ENCODE measurements around the gene NUP160.
"Not testable (repeated sequence)": the region's sequence is repeated elsewhere in the genome, so short reads cannot be mapped to it uniquely, and the experiment has no call there.

The NUP160 gene

GRCh38 chr11:47786373-47786772 lies 61.8 kb downstream of the NUP160 start:
- DNase-seq (ENCODE audit: low read depth), result no peak

DNA sequence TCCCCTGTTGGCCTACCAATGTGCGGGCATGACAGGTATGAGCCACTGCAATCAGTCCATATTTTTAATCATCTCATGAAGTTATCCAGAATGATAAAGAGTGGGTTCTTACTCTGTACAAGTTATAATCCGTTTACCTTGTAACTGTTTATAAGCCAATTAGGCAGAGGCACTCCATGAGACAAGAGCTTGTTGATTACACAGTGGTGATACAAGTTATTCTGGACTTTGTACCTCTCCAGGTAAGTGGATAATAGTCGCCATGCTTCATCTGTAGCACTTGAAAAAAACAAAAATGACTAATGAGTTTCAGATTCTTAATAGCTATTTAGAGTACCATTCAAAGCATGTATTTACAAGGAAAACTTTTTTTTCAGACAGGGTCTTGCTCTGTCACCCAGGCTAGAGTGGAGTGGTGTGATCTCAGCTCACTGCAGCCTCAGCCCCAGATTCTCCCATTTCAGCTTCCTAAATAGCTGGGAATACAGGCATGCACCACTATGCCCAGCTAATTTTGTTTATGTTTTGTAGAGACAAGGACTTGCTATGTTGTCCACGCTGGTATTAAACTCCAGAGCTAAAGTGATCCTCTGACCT lies 63.3 kb downstream of the NUP160 start:
- no peak for DNase-seq (ENCODE audit: low read depth)

- no peak for DNase-seq (ENCODE audit: low read depth)
Measured at GRCh38 chr11:47783087-47783610, 65.0 kb downstream of the NUP160 start.

- DNase-seq (ENCODE audit: low read depth), result no peak
Measured at GRCh38 chr11:47778878-47779483, 69.2 kb downstream of the NUP160 start.

DNA sequence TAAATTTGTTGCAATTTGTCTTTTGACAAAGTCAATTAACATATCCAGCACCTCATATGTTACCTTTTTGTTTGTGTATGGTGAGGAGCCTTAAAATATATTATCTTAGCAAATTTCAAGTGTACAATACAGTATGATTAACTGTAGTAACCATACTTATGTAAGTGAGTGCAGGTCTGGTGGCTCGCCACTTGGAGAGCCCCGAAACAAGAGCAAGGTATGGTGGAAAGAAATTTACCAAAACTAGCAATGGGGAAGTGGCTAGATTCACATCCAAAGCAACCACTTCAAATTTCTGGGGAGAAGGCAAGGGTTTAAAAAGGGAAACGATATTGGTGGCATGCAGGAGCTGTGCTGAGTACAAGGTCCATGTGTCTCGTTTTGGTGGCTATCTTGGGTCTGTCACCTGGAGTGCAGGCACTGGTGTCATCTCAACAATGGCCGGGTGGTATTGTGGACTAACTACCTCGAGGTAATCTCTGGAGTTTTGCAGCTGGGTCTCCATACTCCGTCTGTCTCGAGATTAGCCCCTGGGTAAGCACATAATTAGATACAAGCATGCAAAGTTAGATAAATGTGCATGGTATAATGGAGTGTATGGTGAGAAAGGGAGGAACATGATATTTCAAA lies 72.8 kb downstream of the NUP160 start:
- no peak for DNase-seq (ENCODE audit: low read depth)

- no peak for DNase-seq (ENCODE audit: low read depth)
Measured at GRCh38 chr11:47773882-47774281, 74.3 kb downstream of the NUP160 start.

DNA sequence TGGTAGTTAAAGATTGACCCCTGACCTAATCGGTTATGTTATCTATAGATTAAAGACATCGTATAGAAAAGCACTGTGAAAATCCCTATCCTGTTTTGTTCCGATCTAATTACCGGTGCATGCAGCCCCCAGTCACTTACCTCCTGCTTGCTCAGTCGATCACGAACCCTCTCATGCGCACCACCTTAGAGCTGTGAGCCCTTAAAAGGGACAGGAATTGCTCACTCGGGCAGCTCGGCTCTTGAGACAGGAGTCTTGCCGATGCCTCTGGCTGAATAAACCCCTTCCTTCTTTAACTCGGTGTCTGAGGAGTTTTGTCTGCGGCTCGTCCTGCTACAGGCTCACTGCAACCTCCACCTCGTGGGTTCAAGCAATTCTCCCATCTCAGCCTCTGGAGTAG lies 78.6 kb downstream of the NUP160 start:
- DNase-seq (ENCODE audit: low read depth), result not testable (repeated sequence)

DNA sequence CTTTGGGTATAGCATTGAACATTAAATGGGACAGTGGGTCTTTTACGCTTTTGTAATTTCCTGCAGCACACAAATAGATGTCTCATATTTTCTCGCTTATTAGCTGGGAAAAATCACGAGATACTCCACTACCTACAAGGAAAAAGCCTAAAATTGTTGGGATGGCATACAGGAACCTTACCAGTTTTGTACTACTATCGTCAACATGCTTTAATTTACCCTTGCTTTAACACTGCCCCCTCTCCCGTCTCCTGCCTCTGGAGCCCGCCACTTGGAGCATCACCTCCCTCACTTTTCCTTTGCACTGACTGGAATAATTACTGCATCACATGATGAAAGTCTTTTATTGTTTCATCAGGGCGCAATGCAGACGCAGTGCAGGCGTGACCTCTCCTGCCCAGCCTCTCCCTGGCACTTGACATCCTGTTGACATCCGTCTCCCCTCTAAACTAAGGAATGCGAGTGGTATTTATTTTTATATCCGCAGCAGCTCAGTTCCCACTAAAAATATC lies 80.0 kb downstream of the NUP160 start:
- no peak for DNase-seq (ENCODE audit: low read depth)

DNA sequence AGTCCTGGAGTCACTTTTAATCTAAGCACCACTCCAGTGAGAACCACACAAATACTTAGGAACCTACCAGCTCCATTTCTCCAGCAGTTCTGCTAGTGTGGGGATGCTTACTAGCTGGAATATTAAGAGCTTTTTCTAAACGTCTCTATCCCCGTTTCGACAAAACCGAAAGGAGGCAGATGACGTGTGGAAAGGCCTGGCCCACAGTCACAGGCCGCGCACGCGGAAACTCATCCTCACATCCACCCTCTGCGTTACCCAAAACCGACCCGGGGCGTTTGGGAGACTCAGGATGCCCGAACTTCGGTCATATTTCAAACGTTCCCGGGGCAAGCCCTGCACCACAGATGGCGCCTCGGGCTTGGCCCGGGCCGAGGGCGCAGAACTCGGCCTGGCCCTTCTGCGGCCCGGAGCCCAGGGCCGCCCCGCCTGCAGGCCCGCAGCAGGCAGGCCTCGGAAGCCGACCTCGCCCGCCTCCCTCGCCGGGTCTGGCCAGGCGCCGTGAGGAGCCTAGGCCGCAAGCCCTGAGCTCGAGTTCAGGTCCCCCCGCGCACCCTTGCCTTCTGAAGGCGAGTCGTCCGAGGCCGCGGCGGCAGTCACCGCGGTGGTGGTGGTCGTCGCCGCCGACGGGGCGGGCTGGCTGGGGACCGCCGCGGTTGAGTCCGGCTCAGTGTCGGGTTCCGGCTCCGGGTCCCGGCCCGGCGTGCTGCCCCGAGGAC lies 81.5 kb downstream of the NUP160 start:
- DNase-seq (ENCODE audit: low read depth), result peak; percentile 64

DNA sequence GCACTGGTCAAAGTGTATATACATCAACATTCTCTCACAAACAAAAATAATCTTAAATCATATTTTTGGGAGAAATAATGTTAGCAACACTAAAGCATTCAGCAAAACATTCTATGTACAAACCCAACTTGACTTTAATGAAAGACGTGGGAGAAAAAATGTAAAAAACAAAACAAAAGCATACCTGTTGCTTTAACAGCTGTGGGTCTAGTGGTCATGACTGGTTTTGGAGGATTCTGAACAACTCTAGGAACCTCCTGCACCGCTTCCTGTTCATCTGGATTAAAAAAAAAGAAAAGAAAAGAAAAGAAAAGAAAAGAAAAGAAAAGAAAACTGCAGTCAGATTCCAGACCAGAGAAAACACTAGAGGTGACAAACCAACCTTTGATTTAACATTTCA lies 83.1 kb downstream of the NUP160 start:
- DNase-seq (ENCODE audit: low read depth), result no peak

DNA sequence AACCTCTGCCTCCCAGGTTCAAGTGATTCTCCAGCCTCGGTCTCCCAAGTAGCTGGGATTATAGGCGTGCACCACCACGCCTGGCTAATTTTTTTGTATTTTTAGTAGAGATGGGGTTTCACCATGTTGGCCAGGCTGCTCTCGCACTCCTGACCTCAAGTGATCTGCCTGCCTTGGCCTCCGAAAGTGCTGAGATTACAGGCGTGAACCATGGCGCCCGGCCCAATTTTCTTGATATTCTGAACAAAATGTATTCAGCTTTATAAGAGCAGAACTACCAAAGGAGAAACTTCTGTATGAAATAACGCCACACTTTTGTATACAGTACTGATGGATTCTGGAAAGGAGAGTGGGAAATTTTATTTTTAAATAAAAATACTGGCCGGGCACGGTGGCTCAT lies 88.9 kb downstream of the NUP160 start:
- not testable (repeated sequence) for DNase-seq (ENCODE audit: low read depth)

- no peak for DNase-seq (ENCODE audit: low read depth)
Measured at GRCh38 chr11:47756208-47756607, 91.9 kb downstream of the NUP160 start.

DNA sequence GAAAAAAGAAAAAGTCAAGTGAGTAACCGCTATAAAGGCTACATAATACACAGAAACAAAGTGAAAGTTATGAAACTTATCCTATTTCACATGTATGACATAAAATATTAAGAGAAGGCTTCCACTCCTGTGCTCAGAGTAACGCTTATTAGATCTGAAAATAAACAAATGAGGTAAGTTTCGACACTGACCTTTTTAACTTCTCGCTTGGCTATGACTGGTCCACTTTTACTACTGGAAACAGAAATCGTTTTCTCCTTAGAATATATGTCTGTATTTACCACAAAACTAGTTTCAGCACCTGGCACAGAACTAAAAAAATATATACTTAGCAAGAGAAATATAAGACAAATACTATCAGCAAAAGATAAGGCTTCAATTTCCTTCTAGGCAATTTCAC lies 97.4 kb downstream of the NUP160 start:
- no peak for DNase-seq (ENCODE audit: low read depth)

DNA sequence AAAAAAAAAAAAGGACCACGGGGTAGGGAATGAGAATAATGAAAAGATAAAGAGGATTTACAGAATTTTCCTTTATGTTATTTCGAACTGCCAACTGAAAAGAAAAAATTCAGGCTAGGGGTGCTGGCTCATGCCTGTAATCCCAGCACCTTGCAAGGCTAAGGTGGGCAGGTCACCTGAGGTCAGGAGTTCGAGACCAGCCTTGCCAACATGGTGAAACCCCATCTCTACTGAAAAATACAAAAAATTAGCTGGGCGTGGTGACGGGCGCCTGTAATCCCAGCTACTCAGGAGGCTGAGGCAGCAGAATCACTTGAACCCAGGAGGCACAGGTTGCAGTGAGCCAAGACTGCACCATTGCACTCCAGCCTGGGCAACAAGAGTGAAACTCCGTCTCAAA lies 105.7 kb downstream of the NUP160 start:
- not testable (repeated sequence) for DNase-seq (ENCODE audit: low read depth)

DNA sequence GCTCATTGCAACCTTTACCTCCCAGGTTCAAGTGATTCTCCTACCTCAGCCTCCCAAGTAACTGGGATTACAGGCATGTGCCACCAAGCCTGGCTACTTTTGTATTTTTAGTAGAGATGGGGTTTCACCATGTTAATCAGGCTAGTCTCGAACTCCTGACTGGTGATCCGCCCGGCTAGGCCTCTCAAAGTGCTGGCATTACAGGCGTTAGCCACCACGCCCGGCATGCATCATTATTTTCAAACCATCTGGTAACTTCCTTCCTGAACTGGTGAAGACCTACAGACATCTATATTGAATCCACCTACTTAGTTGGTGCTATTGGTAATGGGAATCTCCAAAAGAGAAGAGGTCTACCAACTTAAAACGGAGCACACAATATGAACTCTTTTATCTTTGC lies 110.3 kb downstream of the NUP160 start:
- not testable (repeated sequence) for DNase-seq (ENCODE audit: low read depth)

DNA sequence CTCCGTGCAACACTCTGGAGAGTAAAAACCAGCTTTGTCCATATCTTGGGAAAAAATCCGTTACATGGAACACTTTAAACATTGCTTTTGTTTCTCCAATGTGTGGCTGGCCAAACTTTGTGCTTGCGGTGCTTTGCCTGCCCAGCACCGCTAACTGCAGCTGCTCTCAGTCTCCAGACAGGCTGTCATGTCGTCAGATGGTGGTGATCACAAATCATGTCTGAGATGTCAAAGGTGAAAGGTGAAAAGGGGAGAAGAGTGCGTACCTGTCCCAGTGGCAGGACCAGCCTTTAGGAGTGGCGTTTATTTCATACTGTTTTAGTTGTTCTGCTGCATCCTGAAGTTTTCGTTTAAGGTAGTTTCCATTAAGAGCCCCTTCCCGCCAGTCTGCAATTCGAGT lies 115.9 kb downstream of the NUP160 start:
- DNase-seq (ENCODE audit: low read depth), result no peak

DNA sequence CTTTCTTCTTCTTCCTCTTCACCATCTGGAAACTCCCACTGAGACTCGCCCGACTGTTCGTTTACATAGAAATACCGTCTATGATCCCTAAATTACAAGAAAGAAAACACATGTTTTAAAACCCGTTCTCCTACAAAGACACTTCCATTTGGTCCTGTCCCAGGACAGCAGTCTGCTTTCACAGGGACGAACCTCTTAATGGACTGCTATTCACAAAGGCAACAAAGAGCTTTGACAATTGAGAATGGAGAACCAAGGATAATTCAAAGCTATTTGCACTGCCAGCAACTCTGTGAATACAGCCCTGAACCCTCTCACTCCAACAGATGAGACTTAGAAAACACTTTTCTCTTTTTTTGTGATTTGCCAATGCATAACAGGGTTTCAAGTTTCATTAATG lies 116.7 kb downstream of the NUP160 start:
- no peak for DNase-seq (ENCODE audit: low read depth)
